Breast epithelium (tissue), 3 donors: ENCODE data around the gene FAM222A.

Experiments used
- POLR2A ChIP-seq: fragments of 450-650 bp; IDR thresholded peaks from one replicate; pipeline ENCODE4 v1.6.1; 2016; ENCODE audit warnings: antibody characterized with exemption, mild to moderate bottlenecking, moderate library complexity
- TF ChIP-seq, protein P1 (sequence below), 3 donors: fragments of 450-650 bp; IDR thresholded peaks; one replicate each; pipeline ENCODE4 v1.5.1; 2016 to 2017; ENCODE audit warnings: antibody characterized with exemption in 3 of 3, mild to moderate bottlenecking in 3 of 3, moderate library complexity in 3 of 3

DNA sequence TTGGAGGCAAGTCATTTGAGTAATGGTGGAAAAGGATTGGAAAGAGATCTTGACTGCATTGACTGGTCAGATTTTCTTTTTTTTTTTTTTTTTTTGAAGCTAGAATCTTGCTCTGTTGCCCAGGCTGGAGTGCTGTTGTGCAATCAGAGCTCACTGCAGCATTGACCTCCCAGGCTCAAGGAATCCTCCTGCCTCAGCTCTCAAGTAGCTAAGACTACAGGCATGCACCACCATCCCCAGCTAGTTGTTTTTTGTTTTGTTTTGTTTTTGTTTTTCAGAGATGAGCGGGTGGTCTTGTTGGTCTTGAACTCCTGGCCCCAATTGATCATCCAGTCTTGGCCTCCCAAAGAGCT is 30.9 kb upstream of the FAM222A start:
- no peak for TF ChIP-seq POLR2A
- TF ChIP-seq, protein P1, sequence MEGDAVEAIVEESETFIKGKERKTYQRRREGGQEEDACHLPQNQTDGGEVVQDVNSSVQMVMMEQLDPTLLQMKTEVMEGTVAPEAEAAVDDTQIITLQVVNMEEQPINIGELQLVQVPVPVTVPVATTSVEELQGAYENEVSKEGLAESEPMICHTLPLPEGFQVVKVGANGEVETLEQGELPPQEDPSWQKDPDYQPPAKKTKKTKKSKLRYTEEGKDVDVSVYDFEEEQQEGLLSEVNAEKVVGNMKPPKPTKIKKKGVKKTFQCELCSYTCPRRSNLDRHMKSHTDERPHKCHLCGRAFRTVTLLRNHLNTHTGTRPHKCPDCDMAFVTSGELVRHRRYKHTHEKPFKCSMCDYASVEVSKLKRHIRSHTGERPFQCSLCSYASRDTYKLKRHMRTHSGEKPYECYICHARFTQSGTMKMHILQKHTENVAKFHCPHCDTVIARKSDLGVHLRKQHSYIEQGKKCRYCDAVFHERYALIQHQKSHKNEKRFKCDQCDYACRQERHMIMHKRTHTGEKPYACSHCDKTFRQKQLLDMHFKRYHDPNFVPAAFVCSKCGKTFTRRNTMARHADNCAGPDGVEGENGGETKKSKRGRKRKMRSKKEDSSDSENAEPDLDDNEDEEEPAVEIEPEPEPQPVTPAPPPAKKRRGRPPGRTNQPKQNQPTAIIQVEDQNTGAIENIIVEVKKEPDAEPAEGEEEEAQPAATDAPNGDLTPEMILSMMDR (IDR thresholded peaks at IDR 0.05): no peak
